GM18873 (cell line): ENCODE measurements around the gene SEC14L5.
"Not testable (repeated sequence)": the region's sequence is repeated elsewhere in the genome, so short reads cannot be mapped to it uniquely, and the experiment has no call there.

Source experiments
- ATAC-seq: cut with Tn5 transposase; IDR thresholded peaks from one replicate; pipeline ENCODE4 v1.9.1; 2021; ENCODE audit warnings: mild to moderate bottlenecking, moderate library complexity, moderate number of reproducible peaks; ENCODE audit not compliant: unreplicated experiment, low FRiP score

The SEC14L5 gene

GRCh38 chr16:4948903-4949766 lies 9.0 kb upstream of the SEC14L5 start:
- ATAC-seq = no peak

GRCh38 chr16:4949986-4950385 lies 8.1 kb upstream of the SEC14L5 start:
- ATAC-seq = no peak

- not testable (repeated sequence) for ATAC-seq
Observed at GRCh38 chr16:4951583-4951982, 6.5 kb upstream of the SEC14L5 start.

- no peak for ATAC-seq
Observed at GRCh38 chr16:4954714-4955113, 3.4 kb upstream of the SEC14L5 start.

GRCh38 chr16:4957420-4957719 lies 760 bp upstream of the SEC14L5 start:
- no peak for ATAC-seq

- no peak for ATAC-seq
Observed at GRCh38 chr16:4958510-4959438, 644 bp downstream of the SEC14L5 start.

- no peak for ATAC-seq
Observed at GRCh38 chr16:4960579-4960978, 2.4 kb downstream of the SEC14L5 start.

- ATAC-seq = no peak
Observed at GRCh38 chr16:4962716-4963115, 4.6 kb downstream of the SEC14L5 start.

- ATAC-seq = not testable (repeated sequence)
Observed at GRCh38 chr16:4963527-4963926, 5.4 kb downstream of the SEC14L5 start.

GRCh38 chr16:4966736-4967453 lies 8.8 kb downstream of the SEC14L5 start:
- no peak for ATAC-seq

GRCh38 chr16:4968278-4968677 lies 10.1 kb downstream of the SEC14L5 start:
- ATAC-seq = not testable (repeated sequence)

GRCh38 chr16:4968879-4969483 lies 10.9 kb downstream of the SEC14L5 start:
- no peak for ATAC-seq

GRCh38 chr16:4970010-4970409 lies 11.9 kb downstream of the SEC14L5 start:
- ATAC-seq = no peak

- ATAC-seq = no peak
Observed at GRCh38 chr16:4972938-4973587, 14.9 kb downstream of the SEC14L5 start.

- ATAC-seq = no peak
Observed at GRCh38 chr16:4976079-4976478, 17.9 kb downstream of the SEC14L5 start.

- no peak for ATAC-seq
Observed at GRCh38 chr16:4976611-4977145, 18.5 kb downstream of the SEC14L5 start.

- no peak for ATAC-seq
Observed at GRCh38 chr16:4979164-4979563, 21.0 kb downstream of the SEC14L5 start.

- ATAC-seq = no peak
Observed at GRCh38 chr16:4979736-4980660, 21.9 kb downstream of the SEC14L5 start.

GRCh38 chr16:4980691-4981090 lies 22.6 kb downstream of the SEC14L5 start:
- ATAC-seq = no peak
